NOMO-1 treated with dmso at 0.1 percent for 144 hours (cell line): ENCODE results near the gene SLAIN1.
"Not testable (repeated sequence)": the region's sequence is repeated elsewhere in the genome, so short reads cannot be mapped to it uniquely, and the experiment has no call there.

Source experiments
- DNase-seq: peaks from one replicate; lab custom pipeline; 2025; ENCODE audit not compliant: unreplicated experiment; lab: John Stamatoyannopoulos, UW

Gene SLAIN1

GRCh38 chr13:77697217-77698103, at the start of gene SLAIN1:
Gene SLAIN1, plus strand, starts transcription at chr13:77697687. Its CDS starts 227 bp downstream, at chr13:77697914.
- peak; percentile 24 for DNase-seq

- DNase-seq = no peak
Observed at GRCh38 chr13:77650409-77650808, 47.1 kb upstream of the SLAIN1 start.

- DNase-seq = no peak
Observed at GRCh38 chr13:77653301-77653700, 44.2 kb upstream of the SLAIN1 start.

- not testable (repeated sequence) for DNase-seq
Observed at GRCh38 chr13:77660016-77660415, 37.5 kb upstream of the SLAIN1 start.

GRCh38 chr13:77660841-77661250, 36.6 kb upstream of the SLAIN1 start:
- no peak for DNase-seq

- DNase-seq = not testable (repeated sequence)
Observed at GRCh38 chr13:77662301-77662700, 35.2 kb upstream of the SLAIN1 start.

GRCh38 chr13:77662831-77663230, 34.7 kb upstream of the SLAIN1 start:
- DNase-seq = not testable (repeated sequence)

GRCh38 chr13:77674852-77675251, 22.6 kb upstream of the SLAIN1 start:
- no peak for DNase-seq

- no peak for DNase-seq
Observed at GRCh38 chr13:77678691-77679235, 18.7 kb upstream of the SLAIN1 start.

- DNase-seq = no peak
Observed at GRCh38 chr13:77687799-77688198, 9.7 kb upstream of the SLAIN1 start.

GRCh38 chr13:77691871-77692270, 5.6 kb upstream of the SLAIN1 start:
- no peak for DNase-seq

- no peak for DNase-seq
Observed at GRCh38 chr13:77692746-77693448, 4.6 kb upstream of the SLAIN1 start.

GRCh38 chr13:77693449-77693940, 4.0 kb upstream of the SLAIN1 start:
- no peak for DNase-seq

- DNase-seq = no peak
Observed at GRCh38 chr13:77696006-77696878, 1.2 kb upstream of the SLAIN1 start.

GRCh38 chr13:77696879-77697216, 639 bp upstream of the SLAIN1 start:
- DNase-seq = no peak

- DNase-seq = no peak
Observed at GRCh38 chr13:77698201-77699058, 943 bp downstream of the SLAIN1 start.

- DNase-seq = no peak
Observed at GRCh38 chr13:77699059-77699680, 1.7 kb downstream of the SLAIN1 start.

- DNase-seq = no peak
Observed at GRCh38 chr13:77701305-77701704, 3.8 kb downstream of the SLAIN1 start.

- DNase-seq = no peak
Observed at GRCh38 chr13:77702366-77702765, 4.9 kb downstream of the SLAIN1 start.
